ENCODE results near the gene NUDT16L1. TPM values are rescaled to one million over a fixed set of nuclear protein-coding genes. Genes with fewer than 3 reads are reported as not detected.

Gene NUDT16L1
- polyA plus RNA-seq, 1 experiment = 25.2 TPM

DNA sequence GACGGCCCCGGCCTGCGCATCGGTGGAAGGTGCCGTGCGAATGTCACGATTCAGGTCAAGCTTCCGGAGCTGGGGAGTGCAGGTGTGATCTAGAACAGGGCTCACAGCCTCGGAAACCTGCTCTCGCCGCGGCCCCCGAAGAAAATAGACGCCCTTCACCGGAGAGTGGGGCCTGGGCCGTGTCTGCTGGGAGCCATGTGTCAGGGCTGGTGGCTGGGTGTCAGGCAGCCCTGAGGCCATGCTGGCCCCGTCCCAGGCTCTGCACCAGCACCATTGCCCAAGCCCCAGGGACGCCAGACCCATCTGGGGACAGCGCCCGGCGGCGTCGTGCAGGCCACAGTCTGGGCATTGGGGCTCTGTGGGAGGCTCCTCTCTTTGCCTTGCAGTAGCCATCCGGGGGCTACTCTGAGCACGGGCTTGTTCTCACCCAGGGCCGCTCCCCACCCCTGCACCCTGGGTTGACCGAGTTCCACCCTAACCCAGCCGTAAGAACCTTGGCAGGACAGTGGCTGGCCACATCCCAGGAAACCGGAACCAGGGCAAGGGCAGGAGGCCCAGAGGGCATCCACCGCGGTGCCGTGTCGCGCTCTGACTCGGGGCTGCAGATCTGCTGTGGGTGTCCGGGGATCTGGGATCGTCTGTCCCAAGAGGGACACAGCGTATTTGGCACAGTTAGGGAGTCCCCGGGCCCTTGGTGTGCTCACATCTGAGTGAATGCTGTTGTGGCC lies 5.3 kb upstream of the NUDT16L1 start:
- CTCF ChIA-PET = no interaction called here
- POLR2A ChIA-PET = no interaction called here
- DNase-seq (ENCODE audit: low read depth, low spot score) = no peak
- Histone ChIP-seq H3K27me3 (ENCODE audit: control insufficient read depth, insufficient read depth, low read length) (no peaks in the 10 kb centered on the region), H3K27ac (ENCODE audit: low read depth, low read length) (no peak overlapping the region), H3K4me3 (ENCODE audit: low read depth, low read length) (no peak overlapping the region), H3K9me3 (ENCODE audit: control insufficient read depth, insufficient read depth, low read length) (no peaks in the 10 kb centered on the region; the same call in 1 of the 2 replicates)
- TF ChIP-seq, protein P1, sequence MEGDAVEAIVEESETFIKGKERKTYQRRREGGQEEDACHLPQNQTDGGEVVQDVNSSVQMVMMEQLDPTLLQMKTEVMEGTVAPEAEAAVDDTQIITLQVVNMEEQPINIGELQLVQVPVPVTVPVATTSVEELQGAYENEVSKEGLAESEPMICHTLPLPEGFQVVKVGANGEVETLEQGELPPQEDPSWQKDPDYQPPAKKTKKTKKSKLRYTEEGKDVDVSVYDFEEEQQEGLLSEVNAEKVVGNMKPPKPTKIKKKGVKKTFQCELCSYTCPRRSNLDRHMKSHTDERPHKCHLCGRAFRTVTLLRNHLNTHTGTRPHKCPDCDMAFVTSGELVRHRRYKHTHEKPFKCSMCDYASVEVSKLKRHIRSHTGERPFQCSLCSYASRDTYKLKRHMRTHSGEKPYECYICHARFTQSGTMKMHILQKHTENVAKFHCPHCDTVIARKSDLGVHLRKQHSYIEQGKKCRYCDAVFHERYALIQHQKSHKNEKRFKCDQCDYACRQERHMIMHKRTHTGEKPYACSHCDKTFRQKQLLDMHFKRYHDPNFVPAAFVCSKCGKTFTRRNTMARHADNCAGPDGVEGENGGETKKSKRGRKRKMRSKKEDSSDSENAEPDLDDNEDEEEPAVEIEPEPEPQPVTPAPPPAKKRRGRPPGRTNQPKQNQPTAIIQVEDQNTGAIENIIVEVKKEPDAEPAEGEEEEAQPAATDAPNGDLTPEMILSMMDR (IDR thresholded peaks at IDR 0.05; ENCODE audit: low read depth, low read length) = no peak

- DNase-seq (ENCODE audit: low read depth, low spot score) = no peak
- no peak overlapping the region for H3K4me3 ChIP-seq (ENCODE audit: low read depth, low read length)
- no peak overlapping the region for H3K27ac ChIP-seq (ENCODE audit: low read depth, low read length)
- TF ChIP-seq, protein P1 (IDR thresholded peaks at IDR 0.05; ENCODE audit: low read depth, low read length) = no peak
- H3K9me3 ChIP-seq (ENCODE audit: control insufficient read depth, insufficient read depth, low read length) = no peaks in the 10 kb centered on the region; the same call in 1 of the 2 replicates
- no peaks in the 10 kb centered on the region for H3K27me3 ChIP-seq (ENCODE audit: control insufficient read depth, insufficient read depth, low read length)
- ChIA-PET CTCF (no interaction called here), POLR2A (no interaction called here)
Observed at GRCh38 chr16:4688674-4689045, 4.7 kb upstream of the NUDT16L1 start.

DNA sequence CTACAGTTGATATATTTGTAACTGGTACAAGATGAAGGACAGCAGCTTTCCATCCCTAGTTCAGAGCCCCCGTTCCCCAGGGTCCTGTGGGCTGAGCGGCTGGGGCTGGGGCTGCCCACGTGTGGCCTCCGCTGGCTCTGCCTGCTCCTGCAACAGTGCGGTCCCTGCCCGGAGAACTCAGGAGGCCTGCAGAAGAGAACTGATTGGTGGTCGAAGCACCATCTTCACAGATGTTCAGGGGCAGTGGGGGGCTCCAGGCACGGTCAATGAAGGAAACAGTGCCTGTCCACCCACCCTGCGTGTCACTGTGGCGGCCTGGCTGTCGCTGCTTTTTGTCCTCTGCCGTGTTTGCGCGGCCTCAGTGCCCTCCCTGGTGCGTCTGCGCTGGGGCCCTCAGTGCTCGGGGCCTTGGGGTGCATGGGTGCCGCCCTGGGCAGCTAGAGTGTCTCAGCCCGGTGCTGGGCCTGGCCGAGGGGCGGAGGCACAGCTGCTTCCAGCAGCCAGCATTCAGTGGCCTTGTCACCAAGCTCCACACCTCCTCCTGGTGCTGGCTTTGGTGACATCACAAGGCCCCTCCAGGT lies 4.2 kb upstream of the NUDT16L1 start:
- no peak for DNase-seq (ENCODE audit: low read depth, low spot score)
- Histone ChIP-seq H3K9me3 (ENCODE audit: control insufficient read depth, insufficient read depth, low read length) (no peaks in the 10 kb centered on the region; the same call in 1 of the 2 replicates), H3K27ac (ENCODE audit: low read depth, low read length) (no peak overlapping the region), H3K4me3 (ENCODE audit: low read depth, low read length) (no peak overlapping the region), H3K27me3 (ENCODE audit: control insufficient read depth, insufficient read depth, low read length) (no peaks in the 10 kb centered on the region)
- TF ChIP-seq, protein P1 (IDR thresholded peaks at IDR 0.05; ENCODE audit: low read depth, low read length) = no peak
- POLR2A ChIA-PET = no interaction called here
- CTCF ChIA-PET = no interaction called here

DNA sequence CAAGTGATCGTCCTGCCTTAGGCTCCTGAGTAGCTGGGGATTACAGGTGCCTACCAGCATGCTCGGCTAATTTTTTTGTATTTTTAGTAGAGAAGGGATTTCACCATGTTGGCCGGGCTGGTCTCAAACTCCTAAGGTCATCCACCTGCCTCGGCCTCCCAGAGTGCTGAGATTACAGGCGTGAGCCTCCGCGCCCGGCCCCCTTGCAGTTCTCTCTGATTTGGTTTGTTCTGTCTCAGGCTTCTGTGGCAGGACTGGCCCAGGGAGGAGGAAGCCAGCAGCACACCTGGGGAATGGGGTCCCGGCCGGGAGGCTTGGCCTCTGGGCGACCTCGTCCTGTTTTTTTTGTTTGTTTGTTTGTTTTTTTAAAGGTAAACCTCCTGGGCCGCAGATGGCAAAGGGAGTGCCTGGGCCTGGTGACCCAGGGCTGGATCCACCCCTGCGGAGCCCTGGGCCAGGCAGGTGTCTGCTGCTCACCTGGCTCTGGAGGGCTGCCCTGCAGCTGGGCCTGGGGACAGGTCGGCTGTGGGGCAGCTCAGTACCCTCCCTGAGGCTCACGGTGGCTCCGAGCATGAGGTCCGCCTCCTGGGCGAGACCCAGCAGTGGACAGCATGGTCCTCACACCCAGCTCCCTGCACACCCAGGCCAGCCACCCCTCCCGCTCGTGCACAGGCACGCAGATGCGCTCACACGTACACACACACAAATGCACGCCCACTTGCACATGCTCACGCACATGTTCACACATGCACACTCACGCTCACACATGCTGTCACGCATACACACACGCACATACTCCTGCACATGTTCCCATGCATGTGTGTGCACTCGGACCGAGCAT lies 3.3 kb upstream of the NUDT16L1 start:
- ChIA-PET CTCF (no interaction called here), POLR2A (no interaction called here)
- no peak overlapping the region for H3K27ac ChIP-seq (ENCODE audit: low read depth, low read length)
- TF ChIP-seq, protein P1 (IDR thresholded peaks at IDR 0.05; ENCODE audit: low read depth, low read length) = no peak
- no peaks in the 10 kb centered on the region; the same call in 1 of the 2 replicates for H3K9me3 ChIP-seq (ENCODE audit: control insufficient read depth, insufficient read depth, low read length)
- H3K4me3 ChIP-seq (ENCODE audit: low read depth, low read length) = no peak overlapping the region
- DNase-seq (ENCODE audit: low read depth, low spot score) = no peak
- no peaks in the 10 kb centered on the region for H3K27me3 ChIP-seq (ENCODE audit: control insufficient read depth, insufficient read depth, low read length)
